ENCODE data around the gene HK2.
"Not testable (repeated sequence)": the region's sequence is repeated elsewhere in the genome, so short reads cannot be mapped to it uniquely, and the experiment has no call there.

The HK2 gene

DNA sequence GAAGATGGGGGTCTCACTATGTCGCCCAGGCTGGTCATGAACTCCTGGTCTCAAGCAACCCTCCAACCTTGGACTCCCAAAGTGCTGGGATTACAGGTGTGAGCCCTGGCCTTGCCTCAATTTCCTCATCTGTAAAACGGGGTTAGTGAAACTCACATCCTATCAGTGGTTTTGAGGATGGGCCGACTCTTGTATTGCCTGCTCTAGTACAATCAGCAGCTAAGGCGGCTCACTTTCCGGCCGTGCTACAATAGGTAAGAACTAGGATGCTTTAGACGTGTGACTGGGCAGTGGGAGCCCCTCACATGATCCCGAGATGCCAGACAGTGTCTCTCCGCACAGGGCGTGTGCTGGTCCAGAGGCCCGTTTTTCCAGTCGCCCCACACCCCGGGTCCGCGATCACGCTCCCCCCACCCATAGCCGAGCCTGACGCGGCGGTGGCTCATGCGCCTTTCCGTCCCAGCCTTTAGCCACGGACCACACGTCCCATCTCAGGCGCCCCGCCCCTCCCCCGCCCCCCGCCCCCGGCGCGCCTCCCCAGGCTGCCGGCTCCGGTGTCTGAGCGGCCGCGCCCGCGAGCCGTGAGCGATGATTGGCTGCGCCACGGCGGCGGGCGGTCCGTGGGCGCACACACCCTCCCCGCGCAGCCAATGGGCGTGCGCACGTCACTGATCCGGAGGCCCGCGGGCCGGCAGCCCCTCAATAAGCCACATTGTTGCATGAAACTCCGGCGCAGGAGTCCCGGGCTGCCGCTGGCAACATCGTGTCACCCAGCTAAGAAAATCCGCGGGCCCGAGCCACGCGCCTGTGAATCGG is at the start of gene HK2:
TSS of gene HK2 (plus strand) at position 710 of the 816 bp plus-strand sequence. CDS start 454 bp downstream, outside the sequence.
- peak; percentile 84 for DNase-seq

DNA sequence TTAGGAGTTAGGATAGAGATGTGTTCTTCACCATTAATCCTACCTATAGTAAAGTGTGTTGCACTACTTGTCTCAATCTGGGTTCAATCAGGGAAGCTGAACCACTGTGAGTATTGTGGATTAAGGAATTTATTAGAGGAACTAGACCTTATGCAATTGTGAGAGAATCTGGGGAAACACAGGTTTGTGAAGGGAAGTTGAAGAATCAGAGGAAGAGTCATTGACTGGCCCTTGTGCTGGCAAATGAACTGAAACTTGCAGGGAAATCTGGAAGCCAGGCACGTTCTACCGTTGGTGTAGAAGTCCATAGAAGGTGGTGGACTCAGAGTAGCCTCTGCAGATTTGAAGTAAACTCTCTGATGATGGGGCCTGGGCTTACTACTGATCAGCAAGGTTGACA is 44.7 kb upstream of the HK2 start:
- no peak for DNase-seq

DNA sequence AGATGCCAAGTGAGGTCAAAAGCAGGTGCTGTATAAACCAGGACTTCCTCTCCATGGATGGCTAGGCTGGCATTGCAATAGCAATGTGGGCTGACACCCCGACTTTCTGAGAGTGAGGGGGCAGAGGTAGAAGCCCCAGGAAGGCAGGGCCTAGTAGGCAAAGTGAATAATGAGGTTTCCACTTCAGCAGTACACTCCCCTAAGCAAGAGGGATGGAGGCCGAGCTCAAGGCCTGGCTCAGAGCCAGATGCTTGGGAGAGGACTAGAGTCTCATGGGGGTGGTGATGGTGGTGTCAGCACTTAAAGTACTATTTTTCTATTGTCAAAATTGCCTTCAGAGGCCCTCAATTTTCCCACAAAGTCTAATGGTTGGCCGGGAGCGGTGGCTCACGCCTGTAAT is 41.6 kb upstream of the HK2 start:
- no peak for DNase-seq

DNA sequence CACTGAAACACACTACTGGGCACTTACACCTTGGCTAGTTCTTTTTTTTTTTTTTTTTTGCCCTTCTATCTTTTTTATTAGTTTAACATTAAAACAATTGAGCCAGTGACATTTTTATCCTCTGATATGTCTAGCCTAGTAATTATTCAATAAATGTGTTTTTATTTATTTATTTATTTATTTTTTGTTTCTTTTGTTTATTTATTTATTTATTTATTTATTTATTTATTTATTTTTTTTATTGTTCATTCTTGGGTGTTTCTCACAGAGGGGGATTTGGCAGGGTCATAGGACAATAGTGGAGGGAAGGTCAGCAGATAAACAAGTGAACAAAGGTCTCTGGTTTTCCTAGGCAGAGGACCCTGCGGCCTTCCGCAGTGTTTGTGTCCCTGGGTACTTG is 39.0 kb upstream of the HK2 start:
- not testable (repeated sequence) for DNase-seq

DNA sequence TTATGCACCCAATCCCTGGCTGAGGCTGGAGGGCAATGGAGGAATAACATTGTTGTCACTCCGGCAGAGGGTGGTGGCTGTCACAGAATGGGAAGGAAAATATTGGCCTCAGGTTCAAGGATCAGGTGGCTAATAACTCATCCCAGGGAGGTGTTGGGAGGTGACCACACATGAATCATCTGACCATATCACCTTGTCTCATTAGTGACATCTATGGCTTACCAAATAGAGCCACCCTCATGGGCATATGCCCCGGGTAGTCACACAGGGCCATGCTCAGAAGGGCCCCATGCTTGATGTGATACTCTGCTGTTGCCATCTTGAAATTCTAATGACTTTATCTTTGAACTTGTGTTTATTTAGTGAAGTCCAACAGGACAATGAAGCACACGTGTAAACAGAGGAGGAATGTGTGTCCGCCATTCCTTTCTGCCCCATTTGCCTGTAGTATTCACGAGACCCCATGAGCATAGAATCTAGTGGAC is 27.5 kb upstream of the HK2 start:
- DNase-seq, result no peak

DNA sequence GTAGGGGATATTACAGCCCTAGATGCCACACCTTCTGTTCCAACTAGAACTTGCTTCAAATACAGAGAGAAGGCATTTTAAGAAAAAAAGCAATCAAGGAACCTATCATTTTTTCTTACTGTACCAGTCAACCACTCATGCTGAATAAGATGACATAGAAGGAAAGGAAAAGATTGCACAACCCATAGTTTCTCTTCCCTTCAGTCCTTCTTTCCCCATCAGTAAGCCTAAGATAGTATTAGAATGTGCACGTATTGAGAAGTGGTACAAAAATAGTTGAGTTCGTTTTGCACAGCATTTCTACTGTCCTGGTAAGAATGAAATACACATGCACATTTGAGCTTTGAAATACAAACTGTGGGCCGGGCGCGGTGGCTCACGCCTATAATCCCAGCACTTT is 27.0 kb upstream of the HK2 start:
- DNase-seq, result no peak

DNA sequence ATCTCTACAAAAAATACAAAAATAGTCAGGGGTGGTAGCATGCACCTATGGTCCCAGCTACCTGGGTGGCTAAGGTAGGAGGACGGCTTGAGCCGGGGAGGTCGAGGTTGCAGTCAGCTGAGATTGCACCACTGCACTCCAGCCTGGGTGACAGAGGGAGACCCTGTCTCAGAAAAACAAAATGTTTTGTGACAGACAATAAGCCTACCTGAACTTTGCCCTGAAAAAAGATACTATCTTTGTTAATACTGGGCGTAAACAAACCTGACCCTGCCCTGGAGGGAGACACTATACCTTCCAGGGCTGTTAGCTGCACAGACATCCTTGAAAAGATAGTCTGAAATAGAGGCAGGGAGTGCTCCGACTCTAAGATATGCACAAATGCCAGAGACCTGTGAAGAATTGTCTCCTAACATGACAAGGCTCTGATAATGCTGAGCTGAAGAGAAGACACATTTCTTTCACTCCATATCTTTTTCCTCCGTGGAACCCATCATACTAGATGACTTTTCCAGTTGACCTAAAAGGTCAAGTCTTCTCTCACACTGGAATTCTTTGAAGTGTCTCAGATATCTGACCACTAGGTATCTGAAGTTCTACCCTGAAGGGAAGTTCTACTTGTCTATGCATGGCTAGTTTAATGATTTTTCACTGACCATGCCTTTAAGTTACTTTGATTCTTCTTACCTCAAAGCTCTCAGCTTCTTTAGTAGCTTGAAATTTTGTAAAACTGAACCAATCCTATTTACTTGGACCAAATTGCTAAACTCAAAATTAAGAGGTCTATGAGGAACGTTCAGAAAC is 20.9 kb upstream of the HK2 start:
- DNase-seq, result no peak

DNA sequence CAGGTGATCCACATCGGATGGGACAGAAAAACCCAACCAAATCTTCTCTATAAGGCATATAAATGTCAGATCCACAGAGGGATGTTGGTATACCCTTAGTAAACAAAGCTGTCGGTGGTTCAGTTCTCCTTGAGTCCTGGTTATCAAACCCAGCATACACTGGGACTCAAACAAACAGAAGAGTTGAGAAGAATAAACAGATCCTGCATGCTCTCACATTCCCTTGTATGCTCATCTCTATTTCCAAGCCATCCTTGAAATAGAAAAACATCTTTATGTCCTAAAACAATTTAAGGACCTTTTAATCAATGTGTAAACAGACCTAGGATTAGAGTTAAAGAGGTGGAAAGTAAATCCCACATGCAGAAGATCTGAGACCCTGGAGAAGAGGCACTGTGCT is 19.8 kb upstream of the HK2 start:
- no peak for DNase-seq

DNA sequence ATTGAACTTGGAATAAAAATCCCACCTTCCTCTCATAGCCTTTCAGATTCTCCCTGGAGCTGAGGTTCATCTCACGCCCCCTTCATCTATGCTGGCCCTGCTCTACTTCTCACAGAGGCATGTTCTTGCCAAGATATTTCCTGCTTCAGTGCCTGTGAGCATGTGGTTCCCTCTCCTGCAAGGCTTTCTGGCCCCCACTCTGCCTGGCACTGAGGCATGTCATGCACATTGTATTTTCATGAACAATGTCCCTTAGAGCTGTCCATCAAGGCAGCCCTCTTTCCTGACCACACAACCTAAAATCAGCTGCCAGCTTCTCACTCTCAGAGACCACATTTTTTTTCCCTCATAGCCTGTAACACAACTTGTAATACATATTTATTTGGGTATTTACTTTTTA is 18.0 kb upstream of the HK2 start:
- no peak for DNase-seq

DNA sequence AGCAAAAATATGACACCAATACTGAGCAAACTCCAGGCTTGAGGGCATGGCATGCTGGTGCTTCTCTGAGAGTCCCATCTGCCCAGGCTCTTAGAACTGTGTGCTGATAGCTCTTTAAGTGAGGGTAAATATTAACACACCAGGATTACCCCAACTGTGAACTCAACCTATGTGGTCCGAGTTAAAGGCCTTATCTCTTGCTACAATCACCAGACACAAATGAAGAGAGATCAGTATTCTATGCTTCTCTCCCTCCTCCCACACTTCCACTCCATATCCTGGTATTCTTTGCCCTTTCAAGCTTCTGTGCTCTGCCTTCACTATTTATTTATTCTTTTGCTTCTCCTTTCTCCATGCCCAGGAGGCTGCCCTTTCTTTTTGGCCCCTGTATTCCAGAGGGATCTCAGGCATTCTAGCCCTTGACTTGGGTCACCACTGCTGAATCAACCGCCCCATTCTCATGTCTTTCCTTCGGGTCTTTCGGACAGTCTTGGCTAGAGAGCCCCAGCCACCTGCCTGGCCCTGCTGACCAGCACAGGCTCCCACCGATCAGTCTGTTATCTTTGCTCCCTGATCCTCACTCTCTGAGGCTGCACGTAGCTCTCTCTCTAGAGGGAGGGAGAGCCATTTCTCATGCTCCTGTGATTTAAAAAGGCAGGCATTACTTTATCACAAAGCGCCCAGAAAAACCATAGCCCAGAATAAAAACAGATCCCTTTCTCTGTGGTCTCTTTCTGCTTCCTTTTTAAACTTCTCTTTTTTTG is 17.2 kb upstream of the HK2 start:
- DNase-seq, result no peak

DNA sequence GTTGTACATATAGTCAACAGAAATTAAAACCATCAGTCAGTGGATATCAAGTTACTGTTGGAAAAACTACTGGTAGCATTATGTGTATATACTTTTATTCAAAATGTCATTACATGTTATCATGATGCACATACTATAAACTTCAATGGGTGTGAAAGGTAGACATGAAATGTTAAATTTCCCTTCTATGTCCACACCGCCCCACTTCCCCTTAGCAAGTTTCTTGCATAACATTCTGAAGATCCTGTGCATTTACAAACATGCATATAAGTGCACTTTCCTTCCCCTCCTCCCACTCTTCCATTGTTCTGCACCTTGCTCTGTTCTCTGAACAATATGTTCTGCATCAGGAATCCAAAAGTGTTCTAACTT is 16.6 kb upstream of the HK2 start:
- DNase-seq, result no peak

DNA sequence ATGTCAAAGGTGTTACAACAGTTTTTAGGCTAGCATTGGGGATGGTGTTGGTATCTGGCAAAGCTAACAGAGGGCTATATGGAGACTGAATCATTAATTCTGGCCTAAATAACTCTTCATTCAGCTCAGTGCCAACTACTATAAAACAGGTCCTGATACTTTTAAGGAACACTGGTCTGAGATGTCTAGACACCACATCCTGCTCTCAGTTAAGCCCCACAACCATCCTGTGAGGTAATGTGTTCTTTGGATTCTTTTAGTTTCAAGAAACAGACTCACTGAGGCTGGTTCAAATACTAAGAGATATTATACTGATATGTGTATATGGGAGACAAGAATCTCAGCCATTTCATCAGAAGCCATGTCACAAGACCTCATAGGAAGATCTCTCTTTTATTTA is 14.2 kb upstream of the HK2 start:
- no peak for DNase-seq

DNA sequence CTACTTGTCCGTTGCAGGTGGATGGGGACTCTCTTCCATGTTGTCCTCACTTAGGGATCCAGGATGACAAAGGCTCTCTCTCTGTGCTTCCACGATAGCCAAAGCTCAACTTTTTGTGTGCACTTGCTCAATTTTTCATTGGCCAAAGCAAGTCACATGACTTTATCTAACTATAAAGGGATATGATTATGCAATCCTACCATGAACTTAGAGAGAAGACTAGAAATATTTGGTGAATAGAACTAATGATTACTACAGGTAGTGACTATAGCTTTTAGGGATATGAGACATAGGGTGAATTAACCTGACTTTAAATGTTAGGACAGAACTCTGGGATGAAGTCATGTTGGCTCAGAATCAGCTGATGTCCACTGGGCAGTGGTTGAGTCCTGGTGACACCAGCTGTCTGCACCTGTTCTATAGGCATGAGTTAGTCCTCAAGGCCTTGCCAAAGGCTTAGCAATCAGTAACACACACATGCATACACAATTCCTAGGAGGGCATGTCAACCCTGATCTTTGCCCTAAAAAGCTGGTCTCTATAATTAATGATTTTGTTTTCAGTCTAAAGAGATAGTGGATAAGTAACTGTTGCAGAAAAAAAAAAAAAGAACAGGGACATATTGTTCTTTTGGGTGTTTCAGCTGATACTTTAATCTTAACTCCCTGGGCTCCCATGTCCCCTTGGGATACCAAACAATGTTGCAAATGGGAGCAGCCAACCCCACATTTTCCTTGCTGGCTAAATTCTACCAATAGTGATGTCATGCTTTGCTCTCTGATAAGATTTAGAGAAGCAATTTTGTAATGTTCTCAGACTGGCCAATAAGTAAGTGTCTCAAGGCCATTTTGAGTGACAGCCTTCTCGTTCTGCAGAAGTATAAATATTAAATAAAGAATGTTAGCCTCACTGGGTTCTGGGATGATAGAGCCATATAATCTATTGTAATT is 12.5 kb upstream of the HK2 start:
- no peak for DNase-seq

DNA sequence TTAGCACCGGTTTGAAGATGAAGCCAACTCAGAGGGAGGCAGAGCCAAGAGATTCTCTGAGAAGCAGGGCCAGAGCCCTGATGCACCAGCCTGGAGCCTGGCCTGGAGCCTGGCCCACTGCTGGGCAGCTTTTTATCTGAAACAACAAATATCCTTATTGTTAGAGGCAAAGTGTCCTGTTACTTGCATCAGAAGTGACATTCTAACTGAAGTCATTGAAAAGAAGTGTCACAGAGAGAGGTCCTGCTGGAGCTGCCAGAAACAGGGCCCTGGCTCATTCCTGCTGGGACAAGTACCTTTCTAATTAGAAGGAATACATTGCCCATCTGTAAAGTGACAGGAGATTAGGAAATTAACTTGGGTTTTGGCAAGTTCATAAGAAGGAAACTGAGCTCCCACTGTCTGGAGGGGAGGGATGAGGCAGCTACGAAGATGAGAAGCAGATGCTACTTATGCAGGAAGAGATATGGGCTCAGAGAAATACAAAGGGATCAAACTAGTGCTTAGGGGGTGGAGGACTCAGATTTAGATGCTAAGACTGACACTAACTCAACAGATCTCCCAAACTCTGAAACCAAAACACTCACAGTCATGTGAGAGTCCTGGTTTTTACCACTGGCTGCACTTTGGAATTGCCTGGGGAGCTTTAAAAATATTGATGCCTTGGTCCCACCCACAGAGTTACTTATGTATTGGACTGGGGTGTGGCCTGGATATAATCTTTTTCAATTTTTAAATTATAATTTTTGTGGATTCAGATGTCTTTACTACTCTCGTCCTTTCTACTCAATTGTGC is 11.0 kb upstream of the HK2 start:
- no peak for DNase-seq

DNA sequence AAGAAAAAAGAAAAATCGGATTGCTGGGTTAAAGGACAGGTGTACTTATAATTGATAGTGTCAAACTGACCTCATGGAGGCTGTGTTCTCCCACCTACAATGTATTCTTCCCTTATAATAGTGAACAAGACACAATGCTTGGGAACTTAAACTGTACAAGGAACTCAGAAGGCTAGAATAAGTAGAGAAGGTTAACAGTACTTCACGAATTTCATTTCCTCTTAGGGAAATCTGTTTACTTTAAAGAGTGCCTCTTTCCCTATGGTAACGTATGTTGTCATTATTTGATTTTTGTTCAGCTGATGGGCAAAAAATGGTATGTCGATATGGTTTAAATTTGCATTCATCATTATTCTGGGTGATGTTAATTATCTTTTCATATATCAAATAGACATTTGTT is 9.2 kb upstream of the HK2 start:
- no peak for DNase-seq

DNA sequence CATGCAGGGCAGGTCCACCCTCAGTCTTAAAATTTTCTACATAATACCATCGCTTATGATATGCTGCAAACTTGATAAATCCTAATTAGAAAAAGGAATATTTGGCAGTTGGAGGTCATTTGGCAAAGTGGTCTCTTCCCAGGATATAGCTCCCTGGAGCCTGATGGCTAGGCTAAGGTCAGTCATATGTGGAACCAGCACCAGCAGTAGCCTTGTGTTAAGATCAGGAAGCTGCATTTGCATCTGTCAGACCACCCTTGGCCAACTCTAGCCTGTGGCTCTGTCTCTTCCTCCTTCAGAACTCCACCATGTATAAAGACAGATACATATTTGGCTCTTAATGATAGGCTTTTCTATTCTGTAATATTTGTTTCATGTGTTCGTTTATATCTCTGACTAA is 5.4 kb upstream of the HK2 start:
- DNase-seq, result no peak

DNA sequence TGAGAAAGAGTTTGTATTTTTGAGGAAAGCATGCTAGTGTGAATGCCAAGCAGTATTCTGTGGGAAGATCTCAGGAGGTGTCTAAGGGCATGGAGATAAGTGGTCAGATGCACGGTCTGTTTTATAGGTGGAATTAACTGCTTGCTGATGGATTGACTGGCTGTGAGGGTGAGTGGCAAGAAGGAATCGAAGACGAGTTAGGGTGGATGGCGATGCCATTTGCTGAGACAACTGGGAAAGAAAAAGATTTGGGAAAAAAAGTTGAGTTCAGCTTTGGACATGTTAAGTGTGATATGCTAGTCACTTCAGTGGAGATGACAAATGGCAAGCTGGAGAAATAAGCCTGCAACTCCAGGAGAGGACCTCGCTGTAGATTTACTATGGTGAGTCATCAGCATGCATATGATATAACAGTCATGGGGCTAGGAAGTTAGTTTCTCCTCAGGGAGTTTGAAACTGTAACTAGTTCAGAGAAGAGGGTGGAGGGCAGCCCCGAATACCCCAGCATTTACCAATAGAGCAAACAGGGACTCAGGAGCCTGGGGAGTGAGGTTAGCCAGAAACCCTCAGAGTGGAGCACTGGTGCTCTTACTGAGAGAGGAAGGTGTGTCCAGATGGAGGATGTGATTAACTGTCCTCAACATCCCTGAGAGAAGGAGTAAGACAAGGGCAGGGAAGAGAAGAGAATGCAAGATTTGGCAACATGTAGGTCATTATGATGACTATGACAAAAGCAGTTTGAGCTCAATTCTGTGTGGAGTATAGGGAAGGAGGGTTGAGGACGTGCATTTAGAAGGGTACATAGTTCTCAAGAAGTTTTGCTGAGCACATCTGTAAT is 2.0 kb upstream of the HK2 start:
- no peak for DNase-seq

DNA sequence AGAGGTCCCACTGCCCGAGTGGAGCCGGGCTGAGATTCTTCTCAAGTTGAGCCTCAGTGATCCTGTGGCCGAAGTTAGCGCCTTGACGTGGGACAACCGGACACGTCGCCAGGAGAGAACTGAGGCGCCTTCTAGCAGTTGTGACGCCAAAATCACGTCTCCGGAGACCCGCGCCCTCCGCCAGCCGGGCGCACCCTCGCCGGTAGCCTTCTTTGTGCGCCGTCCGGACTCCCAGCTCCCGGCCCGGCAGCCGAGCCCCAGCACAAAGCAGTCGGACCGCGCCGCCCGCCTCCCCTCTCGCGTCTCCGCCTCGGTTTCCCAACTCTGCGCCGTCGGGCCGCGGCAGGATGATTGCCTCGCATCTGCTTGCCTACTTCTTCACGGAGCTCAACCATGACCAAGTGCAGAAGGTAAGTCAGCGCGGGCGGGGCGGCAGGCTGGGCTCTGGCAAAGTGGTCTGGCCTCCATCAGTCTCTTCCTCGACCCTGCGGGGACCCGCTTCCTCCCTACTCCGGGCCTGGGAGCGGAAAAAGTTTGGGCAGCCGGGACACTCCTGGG is 386 bp downstream of the HK2 start:
- DNase-seq, result peak; percentile 50

DNA sequence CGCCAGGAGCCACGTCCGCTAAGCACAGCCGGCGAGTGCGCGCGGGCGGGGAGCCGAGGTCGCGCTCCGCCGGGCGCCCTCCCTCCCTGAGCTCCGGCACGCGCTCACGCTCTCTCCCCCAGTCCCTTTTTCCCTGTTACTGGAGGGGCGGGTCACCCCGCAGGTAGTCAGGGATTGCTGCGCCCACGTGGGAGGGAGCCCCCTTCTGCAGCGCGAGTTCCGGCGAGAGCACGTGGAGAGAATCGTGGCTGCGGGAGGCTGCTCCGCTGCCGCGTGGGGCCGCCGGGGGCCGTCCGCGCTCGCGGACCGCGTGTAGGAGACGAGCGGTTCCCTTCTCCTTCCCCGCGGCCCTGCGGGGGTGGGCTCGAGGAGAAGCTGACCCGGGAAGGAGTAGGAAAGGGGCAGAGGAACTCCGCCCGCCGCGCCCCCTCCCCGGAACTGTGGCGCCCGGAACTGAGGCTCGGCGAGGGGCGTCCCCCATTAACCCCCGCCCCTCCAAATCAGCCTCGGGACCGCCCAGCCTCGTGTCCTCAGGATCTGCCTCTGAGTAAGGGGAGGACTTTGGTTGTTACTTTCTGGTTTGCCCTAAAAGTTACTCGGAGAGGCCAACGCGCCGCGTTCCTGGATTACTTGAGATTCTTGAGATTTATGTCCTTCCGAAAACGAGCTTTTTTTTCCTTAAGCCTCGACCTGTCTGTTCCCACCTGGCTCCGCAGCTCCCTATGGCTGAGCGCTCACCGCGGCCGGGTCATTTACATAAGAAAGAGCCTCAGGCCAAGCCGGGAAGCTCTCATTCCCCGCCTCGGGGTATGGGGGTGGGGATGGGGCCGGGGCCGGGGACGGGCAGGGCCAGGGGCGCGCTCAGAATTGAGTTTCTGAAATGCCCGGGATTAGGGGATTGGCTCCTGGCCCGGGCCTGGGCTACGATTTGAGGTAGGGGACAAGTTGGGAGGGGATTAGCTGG is 1.1 kb downstream of the HK2 start:
- peak; percentile 79 for DNase-seq

Measured in activated naive CD4-positive, alpha-beta T cell treated with Interleukin-2 at 50 U/mL for 16 hours (primary cell).